Measurements from ENCODE around the gene ZNF764.

DNA sequence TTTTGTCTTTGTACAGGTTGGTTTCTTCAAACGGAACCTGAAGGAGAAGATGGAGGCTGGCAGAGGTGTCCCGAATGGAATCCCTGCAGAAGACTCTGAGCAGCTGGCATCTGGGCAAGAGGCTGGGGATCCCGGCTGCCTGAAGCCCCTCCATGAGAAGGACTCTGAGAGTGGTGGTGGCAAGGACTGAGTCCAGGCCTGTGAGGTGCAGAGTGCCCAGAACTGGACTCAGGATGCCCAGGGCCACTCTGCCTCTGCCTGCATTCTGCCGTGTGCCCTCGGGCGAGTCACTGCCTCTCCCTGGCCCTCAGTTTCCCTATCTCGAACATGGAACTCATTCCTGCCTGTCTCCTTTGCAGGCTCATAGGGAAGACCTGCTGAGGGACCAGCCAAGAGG is 36.7 kb downstream of the ZNF764 start:
- TF ChIP-seq, protein P1, sequence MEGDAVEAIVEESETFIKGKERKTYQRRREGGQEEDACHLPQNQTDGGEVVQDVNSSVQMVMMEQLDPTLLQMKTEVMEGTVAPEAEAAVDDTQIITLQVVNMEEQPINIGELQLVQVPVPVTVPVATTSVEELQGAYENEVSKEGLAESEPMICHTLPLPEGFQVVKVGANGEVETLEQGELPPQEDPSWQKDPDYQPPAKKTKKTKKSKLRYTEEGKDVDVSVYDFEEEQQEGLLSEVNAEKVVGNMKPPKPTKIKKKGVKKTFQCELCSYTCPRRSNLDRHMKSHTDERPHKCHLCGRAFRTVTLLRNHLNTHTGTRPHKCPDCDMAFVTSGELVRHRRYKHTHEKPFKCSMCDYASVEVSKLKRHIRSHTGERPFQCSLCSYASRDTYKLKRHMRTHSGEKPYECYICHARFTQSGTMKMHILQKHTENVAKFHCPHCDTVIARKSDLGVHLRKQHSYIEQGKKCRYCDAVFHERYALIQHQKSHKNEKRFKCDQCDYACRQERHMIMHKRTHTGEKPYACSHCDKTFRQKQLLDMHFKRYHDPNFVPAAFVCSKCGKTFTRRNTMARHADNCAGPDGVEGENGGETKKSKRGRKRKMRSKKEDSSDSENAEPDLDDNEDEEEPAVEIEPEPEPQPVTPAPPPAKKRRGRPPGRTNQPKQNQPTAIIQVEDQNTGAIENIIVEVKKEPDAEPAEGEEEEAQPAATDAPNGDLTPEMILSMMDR (optimal IDR thresholded peaks at IDR 0.05 in 1 of 3, IDR thresholded peaks at IDR 0.05 in 1 of 3, conservative IDR thresholded peaks at IDR 0.05 in 1 of 3; ENCODE audit: extremely low read depth in 1 of 3, insufficient read depth in 2 of 3, low read length in 3 of 3): no peak
- no peak for TF ChIP-seq EZH2 (IDR thresholded peaks at IDR 0.05; ENCODE audit: low read length)
